Activated CD4-positive, alpha-beta T cell treated with anti-CD3 and anti-CD28 coated beads for 1 hour (primary cell): ENCODE results near the gene SSX5.
"Not testable (repeated sequence)": the region's sequence is repeated elsewhere in the genome, so short reads cannot be mapped to it uniquely, and the experiment has no call there.

ENCODE experiments used
- DNase-seq: peaks from one replicate; pipeline ENCODE4 v3.0.0-alpha.2; 2020

The SSX5 gene

GRCh38 chrX:48196745-48197201, at the start of gene SSX5:
SSX5 (minus strand) TSS chrX:48196795; CDS start chrX:48195358, 1,437 bp downstream.
- no peak for DNase-seq

- not testable (repeated sequence) for DNase-seq
Observed at GRCh38 chrX:48224196-48224595, 27.6 kb upstream of the SSX5 start.

GRCh38 chrX:48214341-48214740, 17.7 kb upstream of the SSX5 start:
- not testable (repeated sequence) for DNase-seq

- not testable (repeated sequence) for DNase-seq
Observed at GRCh38 chrX:48190024-48190423, 6.6 kb downstream of the SSX5 start.

GRCh38 chrX:48181882-48182281, 14.7 kb downstream of the SSX5 start:
- not testable (repeated sequence) for DNase-seq

GRCh38 chrX:48180811-48181210, 15.8 kb downstream of the SSX5 start:
- no peak for DNase-seq

- DNase-seq, result no peak
Observed at GRCh38 chrX:48179691-48180090, 16.9 kb downstream of the SSX5 start.

GRCh38 chrX:48166322-48166721, 30.3 kb downstream of the SSX5 start:
- DNase-seq, result not testable (repeated sequence)

GRCh38 chrX:48165241-48165640, 31.4 kb downstream of the SSX5 start:
- DNase-seq, result no peak

- no peak for DNase-seq
Observed at GRCh38 chrX:48156014-48156413, 40.6 kb downstream of the SSX5 start.

GRCh38 chrX:48154796-48155195, 41.8 kb downstream of the SSX5 start:
- no peak for DNase-seq

GRCh38 chrX:48153769-48154168, 42.8 kb downstream of the SSX5 start:
- DNase-seq, result no peak

- peak; percentile 7 for DNase-seq
Observed at GRCh38 chrX:48142697-48143096, 53.9 kb downstream of the SSX5 start.

- DNase-seq, result not testable (repeated sequence)
Observed at GRCh38 chrX:48141810-48142508, 54.6 kb downstream of the SSX5 start.

GRCh38 chrX:48139076-48139475, 57.5 kb downstream of the SSX5 start:
- DNase-seq, result not testable (repeated sequence)
